ENCODE data around the gene ADM5. TPM values are rescaled to one million over a fixed set of nuclear protein-coding genes. Genes with fewer than 3 reads are reported as not detected.

ADM5 gene
- total RNA-seq, 1 donor from 2014 or later, result 8.6 TPM

DNA sequence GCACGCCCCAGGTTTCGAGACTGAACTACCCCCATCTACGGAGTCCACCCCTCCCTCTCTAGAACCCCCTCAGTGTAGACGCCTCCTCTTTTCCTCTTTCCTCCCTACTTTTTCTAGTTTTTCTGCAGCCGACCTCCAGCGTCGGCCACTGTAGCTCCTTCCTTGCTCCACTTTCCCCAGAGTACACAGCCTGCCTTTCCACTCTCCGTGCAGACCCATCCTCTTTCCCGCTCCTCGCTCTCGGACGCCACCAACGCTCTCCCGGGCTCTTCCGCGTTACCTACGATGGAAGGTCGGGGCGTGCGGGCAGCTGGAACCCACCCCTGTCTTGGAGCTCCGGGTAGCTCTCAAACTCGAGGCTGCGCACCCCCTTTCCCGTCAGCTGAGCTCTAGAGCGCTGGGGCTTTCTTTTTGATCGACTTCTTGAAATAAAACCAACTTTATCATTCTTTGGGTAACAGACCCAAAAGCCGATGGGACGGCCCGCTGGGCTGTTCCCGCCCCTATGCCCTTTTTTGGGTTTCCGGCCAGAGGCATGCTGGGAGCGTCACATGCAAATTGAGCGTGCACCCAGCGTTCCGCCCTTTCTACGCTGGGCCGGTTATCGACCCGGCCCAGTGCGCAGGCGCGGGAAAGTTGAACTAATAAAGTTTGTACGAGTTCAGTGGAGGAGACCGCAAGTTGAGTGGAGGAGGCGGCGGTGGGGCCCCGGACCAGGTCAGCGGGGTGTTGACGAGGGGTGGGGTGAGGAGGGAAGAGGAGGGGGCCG, 23.9 kb upstream of the ADM5 start, which contains the start of the genes BCL2L12 and IRF3:
Gene BCL2L12, plus strand, starts transcription at position 583 of the 769 bp plus-strand sequence. CDS start 760 bp downstream, outside the sequence.
Gene IRF3, minus strand, starts transcription at position 507 of the 769 bp plus-strand sequence. CDS start 1,019 bp downstream, outside the sequence.
- no peaks in the 10 kb centered on the region for H3K9me3 Mint-ChIP-seq
- peak within 1 kb of the TSS; percentile 97 for H3K4me3 Mint-ChIP-seq
- H3K27me3 Mint-ChIP-seq, result no peaks in the 10 kb centered on the region
- H3K27ac Mint-ChIP-seq, result peak within 1 kb of the TSS; percentile 95
- DNase-seq, result peak; percentile 100
- H3K4me1 Mint-ChIP-seq, result peaks cover 39% of the 10 kb centered on the region
- intact Hi-C loops (cut with micrococcal nuclease), result loop anchor here (1.0 to 10.0 kb wide), 4 partner anchors 11 to 1031 kb away; partner anchors contain the start of genes DBP, PRR12 and SCAF1
- peaks cover 30% of the 10 kb centered on the region for H3K36me3 Mint-ChIP-seq (ENCODE audit: low read depth)

DNA sequence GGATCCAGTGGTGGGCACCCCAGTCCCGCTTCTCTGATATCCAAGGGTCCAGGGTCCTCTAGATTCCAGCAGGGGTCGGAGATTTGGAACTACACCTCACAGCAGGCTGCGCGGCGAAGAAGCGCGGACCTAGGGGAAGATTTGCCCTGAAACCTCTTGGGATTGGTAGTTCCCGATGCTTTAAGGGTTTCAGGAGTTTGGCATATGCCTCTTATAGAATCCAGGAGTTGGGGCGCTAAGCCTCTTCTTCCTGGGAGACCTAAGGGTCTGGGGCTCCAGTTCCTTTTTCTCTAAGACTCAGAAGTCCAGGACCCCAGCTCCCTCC, 23.3 kb upstream of the ADM5 start:
- no peaks in the 10 kb centered on the region for H3K9me3 Mint-ChIP-seq
- peak overlapping the region; percentile 97 for H3K4me3 Mint-ChIP-seq
- peaks cover 39% of the 10 kb centered on the region for H3K4me1 Mint-ChIP-seq
- no peak for DNase-seq
- no peaks in the 10 kb centered on the region for H3K27me3 Mint-ChIP-seq
- H3K27ac Mint-ChIP-seq, result peak overlapping the region; percentile 95
- intact Hi-C loops (cut with micrococcal nuclease), result loop anchor here (10.0 kb wide), 1 partner anchor 1031 kb away; the partner anchor contains the start of gene DBP
- H3K36me3 Mint-ChIP-seq (ENCODE audit: low read depth), result peaks cover 28% of the 10 kb centered on the region

DNA sequence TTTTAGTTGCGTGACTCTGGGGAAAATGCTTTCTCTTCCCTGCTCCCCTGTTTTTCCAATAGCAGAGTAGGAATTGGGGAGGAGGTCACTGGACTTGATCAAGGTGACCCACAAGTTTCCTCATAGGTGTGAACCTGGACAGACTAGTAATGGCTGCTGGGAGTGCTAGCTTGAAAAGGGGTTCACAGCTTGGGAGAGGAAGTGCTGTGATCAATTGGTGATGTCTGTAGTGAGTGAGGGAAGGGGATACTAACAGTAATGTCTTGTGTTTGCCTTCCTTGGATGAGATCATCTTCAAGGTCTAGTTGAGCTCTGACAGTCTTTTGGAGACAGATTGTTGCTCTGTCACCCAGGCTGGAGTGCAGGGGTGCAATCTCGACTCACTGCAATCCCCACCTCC, 21.9 kb upstream of the ADM5 start:
- Mint-ChIP-seq H3K4me3 (peak overlapping the region; percentile 97), H3K27ac (no peak overlapping the region), H3K9me3 (no peaks in the 10 kb centered on the region), H3K36me3 (ENCODE audit: low read depth) (peaks cover 30% of the 10 kb centered on the region), H3K27me3 (no peaks in the 10 kb centered on the region), H3K4me1 (peaks cover 46% of the 10 kb centered on the region)
- intact Hi-C loops (cut with micrococcal nuclease), result loop anchor here (10.0 kb wide), 1 partner anchor 1033 kb away; the partner anchor contains the start of gene DBP
- DNase-seq, result no peak

DNA sequence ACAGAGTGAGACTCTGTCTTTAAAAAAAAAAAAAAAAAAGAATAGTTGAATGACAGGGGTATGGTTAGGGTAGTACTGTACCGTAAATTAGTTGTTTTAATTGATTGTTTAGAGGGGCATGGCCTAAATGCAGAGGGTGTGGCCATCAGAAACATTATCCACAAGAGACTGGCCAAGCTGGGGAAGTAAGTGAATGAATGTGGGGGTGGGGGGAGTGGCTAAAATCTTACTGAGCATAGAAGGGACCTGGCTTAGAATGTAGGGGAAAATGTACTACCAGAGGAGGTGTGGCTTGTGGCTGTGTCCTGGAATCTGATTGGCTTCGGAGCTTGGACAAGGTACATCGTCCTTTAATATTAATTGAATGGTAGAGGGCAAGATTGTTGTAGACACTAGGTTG, 19.9 kb upstream of the ADM5 start:
- no peak overlapping the region for H3K4me3 Mint-ChIP-seq
- no peak for DNase-seq
- H3K36me3 Mint-ChIP-seq (ENCODE audit: low read depth), result peaks cover 25% of the 10 kb centered on the region
- peaks cover 35% of the 10 kb centered on the region for H3K4me1 Mint-ChIP-seq
- no peaks in the 10 kb centered on the region for H3K9me3 Mint-ChIP-seq
- intact Hi-C loops (cut with micrococcal nuclease), result loop anchor here (10.0 kb wide), 1 partner anchor 1035 kb away; the partner anchor contains the start of gene DBP
- H3K27me3 Mint-ChIP-seq, result no peaks in the 10 kb centered on the region
- no peak overlapping the region for H3K27ac Mint-ChIP-seq

DNA sequence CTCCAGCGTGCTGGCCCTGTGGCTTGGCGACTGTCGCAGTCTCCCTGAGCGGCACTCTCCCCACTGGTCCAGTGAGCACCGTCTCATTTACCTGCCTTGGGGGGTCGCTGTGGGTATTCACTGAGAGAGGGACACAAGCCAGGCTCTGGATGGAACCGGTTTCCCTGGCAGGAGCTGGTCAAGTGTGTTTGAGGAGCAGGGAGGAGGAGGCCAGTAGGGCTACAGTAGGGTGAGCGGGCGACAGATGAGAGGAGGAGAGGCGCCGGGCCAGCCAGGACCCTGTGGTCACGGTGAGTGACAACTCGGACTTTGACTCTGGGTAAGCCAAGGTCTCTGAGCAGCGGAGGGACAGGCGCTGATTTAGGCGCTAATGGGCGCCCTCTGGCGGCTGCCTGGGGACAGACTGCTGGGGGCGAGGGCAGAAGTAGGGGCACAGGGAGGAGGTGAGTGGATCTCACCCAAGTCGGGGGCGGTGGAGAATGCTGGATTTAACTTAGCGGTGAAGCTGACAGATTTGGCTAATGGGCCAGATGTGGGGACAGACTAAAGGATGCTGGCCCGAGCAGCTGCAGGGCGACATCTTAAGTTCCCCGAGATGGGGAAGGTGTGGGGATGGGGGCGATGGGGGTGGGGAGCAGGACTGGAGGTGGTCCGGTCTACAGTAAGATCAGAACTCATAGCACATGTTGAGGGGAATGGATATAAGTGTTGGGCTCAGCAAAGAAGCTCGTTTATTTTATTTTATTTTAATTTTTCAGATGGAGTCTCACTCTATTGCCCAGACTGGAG, 17.1 kb upstream of the ADM5 start:
- peaks cover 21% of the 10 kb centered on the region for H3K36me3 Mint-ChIP-seq (ENCODE audit: low read depth)
- H3K4me1 Mint-ChIP-seq, result peaks cover 21% of the 10 kb centered on the region
- peak; percentile 94 for DNase-seq
- H3K27me3 Mint-ChIP-seq, result no peaks in the 10 kb centered on the region
- no peak overlapping the region for H3K4me3 Mint-ChIP-seq
- peak overlapping the region; percentile 29 for H3K27ac Mint-ChIP-seq
- no peaks in the 10 kb centered on the region for H3K9me3 Mint-ChIP-seq
- intact Hi-C loops (cut with micrococcal nuclease), result no loop called here

DNA sequence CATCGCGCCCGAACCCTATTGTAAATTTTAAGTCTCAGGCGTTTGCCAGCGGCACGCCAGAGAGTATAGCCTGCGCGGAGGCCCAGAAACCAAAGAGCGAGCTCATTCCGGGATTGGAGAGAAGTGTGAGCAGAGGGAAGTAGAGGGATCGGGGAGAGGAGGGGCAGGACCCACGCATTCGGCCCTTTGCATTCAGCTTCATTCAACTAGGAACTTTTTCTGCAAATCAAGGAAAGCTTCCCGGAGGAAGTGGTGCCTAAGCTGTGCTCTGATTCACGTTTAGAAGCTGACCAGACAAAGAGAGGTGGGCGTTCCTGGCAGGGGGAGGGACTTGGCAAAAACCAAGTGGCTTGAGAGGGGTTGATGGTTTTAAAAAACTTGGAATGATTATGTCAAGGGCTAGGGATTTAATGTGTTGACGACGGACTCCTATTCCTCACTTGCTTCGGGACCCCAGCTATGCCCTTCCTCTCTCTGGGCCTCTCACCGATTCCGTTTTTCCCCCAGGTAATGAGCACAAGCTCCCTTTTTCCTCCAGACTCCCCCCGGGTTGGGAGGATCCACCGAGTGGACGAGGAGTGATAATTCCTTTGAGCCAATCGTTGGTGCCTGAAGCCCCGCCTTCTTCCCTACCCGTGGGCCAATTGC, 13.1 kb upstream of the ADM5 start:
- no peak for DNase-seq
- intact Hi-C loops (cut with micrococcal nuclease), result loop anchor here (1.0 to 2.0 kb wide), 7 partner anchors 11 to 253 kb away; partner anchors contain the start of genes AKT1S1, ALDH16A1, ATF5 and BCL2L12

DNA sequence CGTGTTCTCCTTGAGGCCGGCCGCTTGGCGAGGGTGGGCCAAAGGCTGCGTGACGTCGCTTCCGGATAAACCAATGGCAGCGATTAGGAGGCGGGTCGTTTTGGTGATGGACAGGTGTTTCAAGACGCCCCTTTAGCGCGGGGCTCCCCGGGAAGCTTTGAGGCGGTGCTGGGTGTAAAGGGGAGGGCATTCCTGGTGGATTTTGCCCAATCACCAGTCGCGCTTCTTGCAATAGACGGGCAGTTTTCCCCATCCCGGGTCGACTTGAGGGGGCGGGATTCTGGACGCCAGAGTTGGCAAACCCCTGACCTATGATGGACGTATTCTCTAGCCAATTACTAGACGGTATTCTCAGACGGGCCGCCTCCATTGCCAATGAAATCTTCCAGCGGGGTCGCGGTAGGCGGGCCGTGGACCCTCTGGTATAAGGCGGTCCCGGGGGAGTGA, 12.6 kb upstream of the ADM5 start:
- DNase-seq, result peak; percentile 99
- no peaks in the 10 kb centered on the region for H3K27me3 Mint-ChIP-seq
- intact Hi-C loops (cut with micrococcal nuclease), result loop anchor here (1.0 to 2.0 kb wide), 7 partner anchors 12 to 252 kb away; partner anchors contain the start of genes AKT1S1, ALDH16A1, ATF5 and BCL2L12
- peaks cover 31% of the 10 kb centered on the region for H3K36me3 Mint-ChIP-seq (ENCODE audit: low read depth)
- H3K4me1 Mint-ChIP-seq, result peaks cover 31% of the 10 kb centered on the region
- peak overlapping the region; percentile 99 for H3K27ac Mint-ChIP-seq
- H3K9me3 Mint-ChIP-seq, result no peaks in the 10 kb centered on the region
- peak overlapping the region; percentile 95 for H3K4me3 Mint-ChIP-seq

More for the DNA sequence above, 13.1 kb upstream of the ADM5 start:
- Mint-ChIP-seq H3K27ac (peak overlapping the region; percentile 99), H3K9me3 (no peaks in the 10 kb centered on the region), H3K4me3 (peak overlapping the region; percentile 95), H3K27me3 (no peaks in the 10 kb centered on the region), H3K36me3 (ENCODE audit: low read depth) (peaks cover 30% of the 10 kb centered on the region), H3K4me1 (peaks cover 31% of the 10 kb centered on the region)

DNA sequence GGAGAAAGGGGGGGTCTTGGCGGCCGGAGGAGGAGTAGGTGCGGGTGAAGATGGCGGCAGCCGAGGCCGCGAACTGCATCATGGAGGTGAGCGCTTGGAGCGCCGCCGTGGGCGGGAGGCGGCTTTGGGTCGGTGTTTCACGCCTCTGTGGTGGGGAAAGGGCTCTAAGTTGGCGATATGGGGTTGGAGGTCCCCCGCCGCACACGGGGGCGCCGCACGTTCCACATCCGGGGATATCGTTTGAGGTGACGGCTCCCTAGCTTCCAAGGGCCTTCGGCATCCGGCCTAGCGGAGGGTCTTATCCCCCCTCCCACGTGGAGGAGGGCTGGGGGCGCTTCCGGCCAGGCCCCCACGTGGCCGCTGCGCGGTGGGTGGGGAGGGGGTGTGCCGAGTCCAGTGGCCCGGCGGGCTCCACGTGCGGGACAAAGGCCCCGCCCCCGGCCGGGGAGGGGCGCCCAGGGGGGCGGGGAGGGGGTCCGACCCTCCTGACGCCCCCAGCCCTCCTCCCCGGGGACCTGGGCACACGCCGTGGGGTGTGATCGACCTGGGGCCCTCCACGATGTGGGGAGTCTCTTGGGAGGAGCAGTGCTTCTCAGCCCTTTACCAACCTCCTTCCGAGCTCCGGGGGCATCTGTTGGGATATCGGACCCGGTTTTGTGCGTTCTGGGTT, 12.0 kb upstream of the ADM5 start, which contains the start of gene PRMT1:
Gene PRMT1, plus strand, starts transcription at position 41 of the 670 bp plus-strand sequence. Its CDS starts 10 bp downstream, at position 51.
- Mint-ChIP-seq H3K4me3 (peak within 1 kb of the TSS; percentile 95), H3K27ac (peak within 1 kb of the TSS; percentile 99), H3K9me3 (no peaks in the 10 kb centered on the region), H3K36me3 (ENCODE audit: low read depth) (peaks cover 31% of the 10 kb centered on the region), H3K4me1 (peaks cover 28% of the 10 kb centered on the region), H3K27me3 (no peaks in the 10 kb centered on the region)
- intact Hi-C loops (cut with micrococcal nuclease), result loop anchor here (2.0 kb wide), 3 partner anchors 181 to 251 kb away; partner anchors contain the start of genes ALDH16A1, ATF5, NUP62 and RPS11
- DNase-seq, result peak; percentile 89

DNA sequence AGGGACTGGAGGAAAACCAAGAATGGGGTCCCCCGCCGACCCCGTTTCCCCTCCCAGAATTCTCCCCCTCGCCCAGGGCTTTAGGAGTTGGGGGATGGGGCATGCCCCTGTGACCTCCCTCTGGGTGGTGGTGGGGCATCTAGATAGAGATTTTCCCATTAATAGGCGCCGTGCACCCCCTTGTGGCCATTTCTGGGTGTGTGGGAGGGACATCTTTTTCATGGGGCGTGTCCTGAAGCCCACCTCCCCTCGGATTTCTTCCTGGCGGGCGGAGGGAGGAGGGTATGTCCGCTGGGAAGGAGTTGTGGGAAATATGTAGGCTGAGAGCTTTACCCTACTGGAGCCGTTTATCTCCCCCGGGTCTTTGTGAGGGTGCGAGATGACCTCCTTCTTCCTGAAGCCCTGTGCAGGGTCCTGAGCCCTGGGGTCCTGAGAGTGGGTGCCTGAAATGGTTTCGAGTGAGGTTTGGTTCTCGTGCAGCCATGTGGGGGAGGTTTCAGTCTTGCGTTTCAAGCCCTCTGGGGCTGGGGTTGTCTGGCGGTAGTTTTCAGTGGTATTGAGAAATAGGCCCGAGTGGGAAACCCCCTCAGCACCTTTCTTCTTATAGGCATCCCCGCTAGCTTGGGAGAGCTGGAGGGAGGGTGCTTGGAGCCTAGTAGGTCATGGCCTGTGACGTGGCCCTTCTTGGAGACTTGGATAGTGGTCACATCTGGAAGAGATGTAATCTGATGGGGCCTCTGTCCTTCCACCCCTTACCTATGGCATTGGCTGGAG, 11.3 kb upstream of the ADM5 start:
- DNase-seq, result peak; percentile 93
- Mint-ChIP-seq H3K27me3 (no peaks in the 10 kb centered on the region), H3K4me3 (peak overlapping the region; percentile 95), H3K27ac (peak overlapping the region; percentile 96), H3K4me1 (peaks cover 29% of the 10 kb centered on the region), H3K36me3 (ENCODE audit: low read depth) (peaks cover 34% of the 10 kb centered on the region), H3K9me3 (no peaks in the 10 kb centered on the region)
- intact Hi-C loops (cut with micrococcal nuclease), result loop anchor here (2.0 kb wide), 4 partner anchors 107 to 251 kb away; partner anchors contain the start of genes ALDH16A1, ATF5, NUP62 and RPS11

DNA sequence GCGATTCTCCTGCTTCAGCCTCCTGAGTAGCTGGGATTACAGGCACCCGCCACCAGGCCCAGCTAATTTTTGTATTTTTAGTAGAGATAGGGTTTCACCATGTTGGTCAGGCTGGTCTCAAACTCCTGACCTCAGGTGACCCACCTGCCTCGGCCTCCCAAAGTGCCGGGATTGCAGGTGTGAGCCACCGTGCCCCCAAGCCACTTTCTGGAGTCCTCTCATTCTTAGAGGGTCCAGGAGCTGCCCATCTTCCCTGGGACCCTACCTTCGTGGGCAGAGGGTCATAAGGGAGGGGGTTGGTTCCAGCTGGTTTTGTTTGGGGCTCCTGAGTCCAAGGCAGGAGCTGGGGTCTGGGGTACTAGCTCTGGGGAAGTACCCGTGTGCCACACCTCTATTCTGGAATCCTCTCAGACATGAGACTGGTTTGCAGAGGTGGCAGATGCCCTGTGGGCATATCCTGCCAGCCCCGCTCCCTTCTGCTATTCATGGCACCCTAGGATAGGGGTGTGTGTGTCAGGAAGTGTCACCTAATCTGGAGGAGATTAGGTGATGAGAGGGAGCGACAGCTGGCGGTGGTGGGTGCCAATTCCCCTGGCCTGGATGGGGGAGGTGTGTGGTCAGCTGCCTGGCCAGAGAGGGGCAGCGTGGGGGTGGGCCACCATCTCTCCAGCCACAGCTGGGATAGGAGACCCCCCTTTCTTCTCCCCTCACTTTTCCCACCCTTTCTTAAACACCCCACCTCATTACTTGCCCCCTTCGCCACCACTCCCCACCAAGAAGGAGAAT, 10.2 kb upstream of the ADM5 start:
- no peak for DNase-seq
- Mint-ChIP-seq H3K4me1 (peaks cover 27% of the 10 kb centered on the region), H3K36me3 (ENCODE audit: low read depth) (peaks cover 37% of the 10 kb centered on the region), H3K27ac (peak overlapping the region; percentile 15), H3K27me3 (no peaks in the 10 kb centered on the region), H3K9me3 (no peaks in the 10 kb centered on the region), H3K4me3 (peak overlapping the region; percentile 95)
- intact Hi-C loops (cut with micrococcal nuclease), result loop anchor here (2.0 kb wide), 1 partner anchor 108 kb away; no protein-coding TSS in a partner anchor

DNA sequence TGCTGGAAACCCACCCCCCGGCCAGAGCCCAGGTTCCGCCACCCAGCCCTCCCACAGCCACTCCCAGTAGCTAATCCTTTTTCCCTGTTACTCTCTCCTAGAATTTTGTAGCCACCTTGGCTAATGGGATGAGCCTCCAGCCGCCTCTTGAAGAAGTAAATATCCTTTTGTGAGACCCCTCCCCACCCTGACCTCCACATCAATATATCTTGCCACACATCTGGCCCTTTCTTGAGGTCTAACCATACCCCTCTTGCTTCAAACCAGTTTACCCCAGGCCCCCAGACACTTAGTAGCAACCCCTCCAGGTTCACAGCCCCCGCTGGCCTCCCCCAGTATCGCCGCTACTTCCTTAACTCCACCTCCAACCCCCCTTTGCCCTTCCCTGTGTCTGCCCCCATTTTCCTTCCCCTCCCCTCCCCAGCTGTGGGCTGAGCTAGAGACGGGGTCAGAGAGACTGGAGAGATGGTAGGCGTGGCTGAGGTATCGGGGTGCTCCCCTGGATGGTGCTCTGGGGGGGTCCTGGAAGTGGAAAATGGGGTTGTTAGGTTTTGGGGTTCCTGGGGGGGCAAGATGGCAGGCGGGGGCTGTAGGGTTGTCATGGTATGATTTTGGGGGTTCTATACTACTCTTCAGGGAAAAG, 9.5 kb upstream of the ADM5 start:
- intact Hi-C loops (cut with micrococcal nuclease), result loop anchor here (2.0 kb wide), 1 partner anchor 109 kb away; no protein-coding TSS in a partner anchor
- H3K27me3 Mint-ChIP-seq, result no peaks in the 10 kb centered on the region
- peaks cover 40% of the 10 kb centered on the region for H3K36me3 Mint-ChIP-seq (ENCODE audit: low read depth)
- peaks cover 26% of the 10 kb centered on the region for H3K4me1 Mint-ChIP-seq
- no peak for DNase-seq
- H3K9me3 Mint-ChIP-seq, result no peaks in the 10 kb centered on the region
- peak overlapping the region; percentile 20 for H3K27ac Mint-ChIP-seq
- peak overlapping the region; percentile 52 for H3K4me3 Mint-ChIP-seq

Measured in activated CD4-positive, alpha-beta T cell treated with anti-CD3 and anti-CD28 coated beads, Interleukin-2, amount 10 ng/mL, durations not matched to agents 24 days and 14 days (primary cell).